NCI-H748 treated with DMSO at 0.1 percent for 48 hours (cell line): ENCODE measurements around the gene JCHAIN.
"Not testable (repeated sequence)": the region's sequence is repeated elsewhere in the genome, so short reads cannot be mapped to it uniquely, and the experiment has no call there.

Experiments used
- DNase-seq: peaks from one replicate; lab custom pipeline; 2025; lab: John Stamatoyannopoulos, UW

The JCHAIN gene

DNA sequence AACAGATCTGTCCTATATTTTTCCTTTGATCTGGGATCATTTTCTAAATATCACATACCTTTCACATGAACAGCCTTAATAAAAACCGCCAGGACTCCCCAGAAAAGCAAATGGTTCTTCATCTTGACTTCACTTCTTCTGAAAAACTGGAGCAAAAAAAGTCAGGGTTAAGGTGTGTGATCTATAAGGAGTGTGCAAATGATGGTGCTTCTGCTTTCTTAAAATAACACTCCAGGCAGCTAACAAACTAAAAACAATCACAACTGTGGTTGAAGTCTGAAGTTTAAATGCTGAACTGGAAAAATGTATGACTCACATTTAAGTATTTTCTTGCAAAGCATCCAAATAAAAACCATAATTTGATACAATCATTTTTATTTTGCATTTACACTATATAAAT is at the start of gene JCHAIN:
TSS of gene JCHAIN (minus strand) at position 140 of the 400 bp plus-strand sequence. CDS start at position 122, 18 bp downstream.
- DNase-seq: no peak

DNA sequence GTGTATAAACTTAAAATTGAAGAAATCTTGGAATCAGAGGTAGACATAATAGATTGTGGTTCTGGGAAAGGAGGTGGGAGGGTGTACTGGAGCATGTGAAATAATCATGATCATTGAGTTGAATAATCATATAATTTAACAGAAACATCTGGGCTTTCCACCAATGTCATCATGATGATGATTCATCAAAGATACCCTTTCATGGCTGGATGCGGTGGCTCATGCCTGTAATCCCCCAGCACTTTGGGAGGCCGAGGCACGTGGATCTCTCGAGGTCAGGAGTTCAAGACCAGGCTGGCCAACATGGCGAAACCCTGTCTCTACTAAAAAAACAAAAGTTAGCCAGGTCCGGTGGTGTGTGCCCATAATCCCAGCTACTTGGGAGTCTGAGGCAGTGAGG is 48.8 kb upstream of the JCHAIN start:
- no peak for DNase-seq

DNA sequence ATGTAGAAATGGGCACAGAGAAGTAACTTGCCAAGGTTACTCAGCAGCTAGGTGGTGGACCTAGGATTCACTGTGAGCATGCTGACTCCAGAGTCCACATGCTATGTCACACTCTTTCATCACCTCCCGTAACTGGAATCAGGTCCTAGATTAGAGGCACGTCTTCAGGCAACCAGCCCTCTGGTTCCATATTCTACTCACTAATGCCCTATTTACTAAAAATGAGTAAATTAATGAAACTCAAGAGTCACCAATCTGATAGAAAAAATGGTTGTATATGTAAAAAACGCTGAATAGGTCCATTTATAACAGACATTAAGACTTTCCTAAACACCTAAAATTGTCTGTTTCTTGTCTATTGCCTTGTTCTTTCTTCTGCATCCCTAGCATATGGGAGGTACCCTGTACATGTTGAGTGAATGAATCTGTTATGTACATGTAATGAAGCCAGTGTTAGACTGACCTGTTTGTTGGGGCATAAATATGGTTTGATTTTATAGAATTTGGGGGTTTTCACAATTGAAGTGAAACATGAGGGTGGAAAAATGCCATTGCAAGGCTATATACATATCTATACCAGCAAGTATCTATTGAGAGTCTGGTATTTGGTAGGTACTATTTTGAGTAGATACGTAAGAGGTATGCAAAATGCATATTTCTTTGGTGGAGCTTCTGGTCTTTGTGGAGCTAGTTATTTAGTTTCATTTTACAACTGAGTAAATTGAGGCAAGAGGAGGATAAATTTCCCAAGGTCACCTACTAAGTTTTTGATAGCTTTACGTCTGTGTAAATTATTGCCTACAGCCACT is 48.0 kb upstream of the JCHAIN start:
- DNase-seq: no peak

DNA sequence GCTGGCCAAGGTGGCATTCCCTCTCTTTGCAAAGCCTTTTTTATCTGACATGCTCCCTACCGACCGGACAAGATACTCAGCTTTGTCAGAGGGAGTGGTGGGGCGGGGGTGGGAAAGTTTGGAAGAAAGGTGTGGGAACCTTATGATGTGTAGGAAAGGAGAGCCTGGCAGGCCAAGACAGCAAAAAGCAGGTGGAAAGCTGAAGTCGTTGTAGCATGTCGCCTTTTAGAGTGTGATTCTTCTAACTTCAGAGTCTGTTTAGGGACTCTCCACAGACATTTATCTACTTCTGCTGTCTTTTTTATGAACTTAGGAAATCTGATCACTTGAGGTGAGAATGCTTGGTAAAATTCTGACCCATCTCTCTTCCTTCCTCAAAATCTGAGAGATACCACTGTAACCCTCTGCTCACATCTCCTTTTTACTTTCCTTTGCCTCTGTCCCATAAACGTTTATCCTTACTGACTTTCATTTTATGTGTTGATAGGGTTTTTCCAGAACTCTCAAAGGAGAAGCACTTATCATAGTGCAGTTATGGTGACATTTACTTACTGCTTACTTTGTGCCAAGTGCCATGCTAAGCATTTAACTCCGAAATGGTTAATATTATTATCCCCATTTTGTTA is 47.3 kb upstream of the JCHAIN start:
- DNase-seq: no peak

DNA sequence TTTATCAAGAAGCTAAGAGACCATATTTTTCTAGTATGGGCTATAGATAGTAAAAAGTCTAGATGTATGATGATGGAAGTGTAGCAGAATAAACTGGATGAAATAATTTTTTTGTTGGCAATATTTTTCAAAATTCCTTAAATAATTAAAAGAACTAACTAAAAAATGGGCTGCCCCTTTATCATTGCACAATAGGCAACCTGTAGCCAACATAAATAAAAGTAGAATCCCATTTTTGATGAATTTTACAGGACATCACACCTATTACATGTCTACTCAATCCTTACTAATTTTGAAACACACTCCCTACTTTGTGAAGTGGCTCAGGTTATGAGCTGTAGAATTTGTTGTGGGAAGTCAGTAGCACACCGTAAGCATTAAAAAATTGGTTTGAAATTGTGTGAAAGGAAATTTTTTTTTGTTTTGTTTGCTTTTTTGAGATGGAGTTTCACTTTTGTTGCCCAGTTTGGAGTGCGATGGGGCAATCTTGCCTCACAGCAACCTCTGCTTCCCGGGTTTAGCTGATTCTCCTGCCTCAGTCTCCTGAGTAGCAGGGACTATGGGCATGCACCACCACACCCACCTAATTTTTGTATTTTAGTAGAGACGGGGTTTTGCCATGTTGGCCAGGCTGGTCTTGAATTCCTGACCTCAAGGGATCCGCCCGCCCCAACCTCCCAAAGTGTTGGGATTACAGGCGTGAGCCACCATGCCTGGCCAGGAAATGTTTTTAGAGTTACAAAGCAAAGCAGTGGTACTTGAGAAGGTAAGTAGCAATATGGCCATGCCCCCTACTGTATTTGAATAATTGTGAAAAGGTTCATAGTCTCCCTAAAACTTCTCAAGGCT is 46.5 kb upstream of the JCHAIN start:
- no peak for DNase-seq

DNA sequence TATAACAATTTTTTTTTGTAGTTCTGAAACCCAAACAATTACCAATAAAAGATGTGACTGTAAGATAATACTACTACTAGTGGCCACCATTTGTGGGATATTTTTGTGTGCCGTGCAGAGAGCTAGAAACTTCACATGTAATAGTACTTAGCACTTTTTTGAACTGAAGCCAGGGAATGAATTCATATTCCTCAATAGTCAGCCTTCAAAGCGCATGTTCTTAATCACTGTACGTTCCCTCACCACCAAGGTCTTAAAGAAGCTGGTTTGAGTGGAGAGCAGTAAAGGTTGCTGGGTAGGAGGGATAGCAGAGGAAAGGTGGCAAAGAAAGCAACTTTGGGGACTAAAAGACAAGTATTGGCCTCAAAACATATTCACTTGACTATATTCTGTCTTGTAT is 45.8 kb upstream of the JCHAIN start:
- DNase-seq: no peak

DNA sequence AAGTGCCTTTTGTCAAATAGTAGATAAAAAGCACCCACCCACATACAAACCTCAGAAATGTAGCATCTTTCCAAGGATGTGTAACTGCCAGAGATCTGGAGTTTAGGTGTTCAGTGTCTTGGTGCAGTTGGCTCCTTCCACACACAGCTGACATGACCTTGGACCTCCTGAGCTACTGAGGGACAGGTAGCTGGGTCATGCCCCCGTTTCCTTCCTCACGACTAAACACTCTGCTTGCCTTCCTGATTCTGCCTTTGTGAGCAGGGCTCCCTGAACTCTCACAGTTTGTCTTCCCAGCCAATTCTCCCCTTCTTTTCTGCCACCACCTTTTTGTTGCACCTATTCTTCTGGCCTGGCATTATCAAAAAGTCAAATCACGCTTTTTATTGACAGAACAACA is 45.3 kb upstream of the JCHAIN start:
- no peak for DNase-seq

DNA sequence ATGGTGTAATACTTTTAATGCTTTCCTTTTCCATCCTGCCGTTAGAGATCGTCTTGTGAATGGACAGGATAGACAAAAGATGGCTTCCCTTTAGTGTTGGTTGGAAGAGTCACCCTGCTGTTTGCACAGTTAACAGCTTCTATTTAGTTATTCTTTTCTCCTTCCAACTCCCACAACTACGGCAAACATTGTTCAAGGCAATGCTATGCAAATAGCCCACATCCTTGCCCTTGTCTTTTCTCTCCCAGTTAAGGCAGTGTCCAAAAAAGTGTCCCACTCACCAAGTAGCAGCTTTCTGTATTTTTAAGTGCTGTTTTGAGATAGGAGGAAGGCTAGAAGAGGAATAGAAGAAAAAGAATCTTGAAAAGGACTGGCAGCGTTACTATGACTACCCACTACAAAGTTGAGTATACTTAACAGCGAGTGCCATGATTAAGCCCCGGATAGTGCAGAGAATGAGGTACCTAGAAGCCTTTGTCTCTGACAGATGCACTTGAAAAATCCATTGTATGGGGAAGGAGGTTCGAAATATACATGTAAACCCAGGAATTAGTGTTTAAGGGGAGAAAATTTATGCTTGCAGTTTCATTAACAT is 43.4 kb upstream of the JCHAIN start:
- peak; percentile 21 for DNase-seq

DNA sequence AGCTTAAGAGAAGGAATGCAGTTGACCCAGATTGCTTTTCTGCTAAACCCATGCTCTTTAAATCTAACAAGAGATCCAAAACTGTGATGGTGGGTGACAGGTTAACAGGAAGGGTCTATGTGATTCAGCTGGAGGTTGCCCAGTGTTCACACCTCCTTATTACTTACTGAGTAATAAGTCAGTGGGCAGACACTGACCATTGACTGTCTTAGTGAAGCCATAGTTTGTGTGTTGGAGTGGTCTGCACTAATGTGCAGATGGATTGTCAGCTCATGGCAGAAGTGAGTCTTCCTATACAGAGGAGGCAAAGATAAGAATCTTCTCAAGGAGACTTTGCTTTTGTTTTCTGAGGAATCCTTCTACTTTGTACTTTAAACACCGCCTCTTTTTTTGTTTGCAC is 40.2 kb upstream of the JCHAIN start:
- DNase-seq: no peak

DNA sequence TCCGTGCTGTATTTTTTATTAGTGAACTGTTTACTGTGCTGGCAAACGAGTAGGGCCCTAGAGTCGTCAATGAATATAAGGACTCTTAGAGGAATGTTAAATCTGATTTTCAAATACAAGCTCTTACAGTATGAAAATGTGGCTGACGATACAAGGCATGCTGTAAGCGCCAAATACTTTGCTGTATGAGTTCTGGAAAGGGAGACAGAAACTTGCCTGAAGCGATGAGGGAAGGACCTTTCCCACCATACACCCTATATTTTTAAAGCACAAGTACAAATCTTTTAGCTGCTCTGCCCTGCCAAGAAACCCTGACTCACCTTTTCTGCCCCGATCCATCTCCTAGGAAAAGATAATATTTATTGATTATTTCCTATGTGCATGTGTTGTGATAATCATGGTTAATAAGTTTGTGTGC is 39.7 kb upstream of the JCHAIN start:
- DNase-seq: no peak

DNA sequence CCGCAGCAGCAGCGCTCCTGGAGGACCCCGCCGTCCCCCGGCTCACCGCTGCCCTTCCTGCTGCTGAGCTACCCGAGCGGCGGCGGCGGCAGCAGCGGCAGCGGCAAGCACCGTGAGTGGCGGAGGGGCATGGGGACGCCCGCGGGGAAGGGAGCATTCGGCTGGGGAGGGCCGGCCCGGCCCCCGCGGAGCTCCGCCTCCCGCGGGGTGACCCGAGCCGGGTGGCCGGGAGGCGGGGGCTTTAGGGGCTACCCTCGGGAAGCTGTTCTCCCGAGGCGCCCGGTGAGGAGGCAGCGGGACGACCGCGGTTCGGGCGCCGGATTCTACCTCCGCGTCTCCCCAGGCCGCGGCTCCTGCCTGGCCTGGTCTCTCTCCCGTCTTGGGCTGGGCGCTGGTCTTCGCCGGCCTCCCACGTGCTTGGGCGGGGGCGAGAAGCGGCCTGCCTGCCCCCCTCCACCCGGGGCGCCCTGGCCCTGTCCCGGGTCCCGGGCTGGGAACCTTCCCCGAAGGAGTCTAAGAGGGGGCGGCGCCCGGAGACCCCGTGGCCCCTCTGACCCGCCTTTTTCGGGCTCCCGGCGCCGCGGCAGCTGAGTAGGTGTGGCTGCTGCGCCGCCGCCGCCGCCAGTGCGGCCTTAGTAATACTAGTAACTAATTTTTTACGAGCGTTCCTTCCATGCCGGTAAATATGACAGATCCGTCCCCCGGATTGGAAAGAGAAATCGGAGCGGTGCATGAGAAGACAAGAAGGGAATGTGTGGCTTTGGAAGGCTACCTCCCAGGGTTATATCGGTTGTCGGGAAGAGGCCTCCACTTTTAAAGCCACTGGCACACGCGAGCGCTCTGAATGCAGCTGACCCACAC is 39.1 kb upstream of the JCHAIN start:
- DNase-seq: peak; percentile 28

DNA sequence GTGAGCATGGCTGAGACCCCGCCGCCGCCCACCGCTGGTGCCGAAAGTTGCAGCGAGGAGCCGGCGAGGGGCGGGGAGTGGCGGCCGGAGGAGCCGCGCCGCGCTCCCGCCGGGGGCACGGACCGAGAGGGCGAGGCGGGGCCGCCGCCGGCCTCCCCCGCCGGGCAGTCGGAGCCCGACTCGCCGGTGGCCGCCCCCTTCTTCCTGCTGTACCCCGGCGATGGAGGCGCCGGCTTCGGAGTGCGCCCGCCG is 38.5 kb upstream of the JCHAIN start:
- DNase-seq: no peak

DNA sequence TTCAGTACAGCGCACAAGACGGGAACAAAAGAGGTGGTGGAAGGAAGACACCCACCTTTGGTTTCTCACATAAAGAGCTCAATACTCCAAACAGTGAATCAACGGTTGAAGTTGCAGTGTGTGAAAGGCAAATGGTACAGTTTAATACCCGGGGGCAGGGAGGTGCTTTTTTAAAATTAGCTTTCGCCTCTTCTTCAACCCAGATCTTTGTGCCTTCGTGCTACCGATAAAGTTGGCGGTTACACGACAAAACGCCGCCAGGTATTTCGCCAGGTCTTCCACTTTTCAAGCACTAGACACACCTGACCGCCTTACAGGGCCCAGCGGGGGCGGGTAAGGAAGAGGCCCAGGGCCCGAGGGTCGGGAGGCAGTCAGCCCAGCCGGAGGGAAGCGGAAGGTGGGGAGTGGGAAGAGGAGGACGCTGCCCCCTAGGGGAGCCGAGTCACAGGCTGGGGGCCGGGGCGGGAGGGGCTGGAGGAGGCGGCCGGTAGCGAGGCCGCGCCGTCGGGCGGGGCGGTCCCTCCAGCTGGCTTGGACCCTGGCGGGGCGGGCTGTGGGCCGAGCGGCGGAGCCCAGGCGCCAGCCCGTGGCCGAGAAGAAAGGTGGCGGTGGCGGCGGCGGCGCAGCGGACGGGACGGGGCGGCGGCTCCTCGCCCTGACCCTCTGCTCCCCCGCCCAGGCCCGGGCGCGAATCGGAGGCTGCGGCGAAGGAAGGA is 38.1 kb upstream of the JCHAIN start:
- DNase-seq: peak; percentile 45

DNA sequence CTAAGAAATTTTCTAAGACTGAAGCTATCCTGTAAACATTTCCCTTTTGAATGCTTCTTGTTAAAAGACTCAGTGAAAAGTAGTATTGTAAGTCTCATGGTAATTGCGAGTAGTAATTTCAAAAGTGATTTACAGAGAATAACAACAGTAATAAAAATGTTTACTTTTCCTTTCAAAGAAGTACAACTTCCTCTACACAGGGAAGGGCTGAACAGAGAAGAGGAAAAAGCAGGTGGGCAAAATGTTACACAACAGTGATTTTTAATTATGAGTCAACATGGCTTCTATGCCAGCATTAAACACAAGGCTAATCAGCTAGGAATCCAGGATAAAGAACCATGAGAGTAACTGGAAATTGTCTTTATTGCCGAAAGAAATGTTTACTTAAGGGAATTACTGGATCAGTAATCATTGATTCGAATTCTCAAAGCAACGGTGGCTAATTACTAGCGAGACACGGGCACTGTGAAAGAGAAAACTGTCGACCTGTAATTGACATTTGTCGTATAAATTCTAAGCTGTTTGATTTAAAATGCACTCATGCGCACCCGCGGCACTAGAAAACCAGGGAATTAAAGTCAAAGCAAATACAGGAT is 37.4 kb upstream of the JCHAIN start:
- peak; percentile 89 for DNase-seq

DNA sequence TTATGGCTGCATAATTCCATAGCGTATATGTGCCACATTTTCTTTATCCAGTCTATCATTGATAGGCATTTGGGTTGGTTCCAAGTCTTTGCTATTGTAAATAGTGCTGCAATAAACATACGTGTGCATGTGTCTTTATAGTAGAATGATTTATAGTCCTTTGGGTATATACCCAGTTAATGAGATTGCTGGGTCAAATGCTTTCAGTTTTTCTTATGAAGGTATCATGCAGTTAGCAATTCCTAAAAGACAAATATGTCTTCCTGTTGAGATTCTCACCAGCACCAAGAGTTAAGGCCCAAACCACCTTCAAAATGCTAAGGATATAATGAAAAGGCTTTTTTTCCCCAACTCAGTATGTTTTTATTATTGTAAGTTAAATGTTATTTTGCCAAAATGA is 36.3 kb upstream of the JCHAIN start:
- DNase-seq: not testable (repeated sequence)

DNA sequence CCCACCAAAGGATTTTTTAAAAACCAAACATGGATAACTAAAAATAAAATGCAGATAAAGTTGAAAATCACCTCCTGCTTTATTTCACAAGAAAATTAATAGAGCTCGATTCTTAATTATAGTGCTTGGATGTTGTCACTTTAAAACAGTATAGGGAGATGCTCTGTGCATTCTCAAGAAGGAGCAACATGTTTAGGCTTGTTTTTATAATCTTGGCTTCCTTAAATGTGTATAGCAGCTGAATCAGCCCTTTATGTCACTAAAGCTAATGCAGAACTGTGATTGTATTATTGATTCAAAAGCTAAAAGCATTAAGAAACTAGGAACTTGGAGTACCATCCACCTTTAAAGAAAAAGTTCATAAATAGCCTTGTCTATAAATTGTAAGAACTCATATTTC is 35.0 kb upstream of the JCHAIN start:
- no peak for DNase-seq

DNA sequence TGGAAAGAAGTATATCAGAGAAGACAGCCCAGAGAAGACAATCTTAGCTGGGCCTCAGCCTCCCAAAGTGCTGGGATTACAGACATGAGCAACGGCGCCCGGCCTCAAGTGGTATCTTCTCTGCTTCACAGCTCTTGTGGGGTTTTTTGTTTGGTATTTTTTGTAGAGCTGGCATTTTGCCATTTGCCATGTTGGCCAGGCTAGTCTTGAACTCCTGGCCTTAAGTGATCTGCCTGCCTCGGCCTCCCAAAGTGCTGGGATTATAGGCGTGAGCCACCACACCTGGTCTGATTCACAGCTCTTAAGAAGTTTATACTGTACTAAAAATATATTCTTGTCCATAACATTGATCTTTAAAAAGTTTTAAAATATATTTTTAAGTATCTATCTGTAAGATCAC is 34.4 kb upstream of the JCHAIN start:
- no peak for DNase-seq

DNA sequence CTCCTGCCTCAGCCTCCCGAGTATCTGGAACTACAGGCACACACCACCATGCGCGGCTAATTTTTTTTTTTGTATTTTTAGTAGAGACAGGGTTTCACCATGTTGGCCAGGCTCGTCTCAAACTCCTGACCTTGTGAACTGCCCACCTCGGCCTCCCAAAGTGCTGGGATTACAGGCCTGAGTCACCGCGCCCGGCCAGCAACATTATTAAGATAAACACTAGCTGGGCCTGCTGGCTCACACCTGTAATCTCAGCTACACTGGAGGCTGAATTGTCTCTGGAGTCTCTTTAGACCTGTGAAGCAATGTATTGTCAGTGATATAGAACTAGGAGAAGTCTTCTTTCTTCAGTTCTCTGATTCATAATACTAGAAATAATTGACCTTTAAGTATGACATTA is 32.1 kb upstream of the JCHAIN start:
- not testable (repeated sequence) for DNase-seq

DNA sequence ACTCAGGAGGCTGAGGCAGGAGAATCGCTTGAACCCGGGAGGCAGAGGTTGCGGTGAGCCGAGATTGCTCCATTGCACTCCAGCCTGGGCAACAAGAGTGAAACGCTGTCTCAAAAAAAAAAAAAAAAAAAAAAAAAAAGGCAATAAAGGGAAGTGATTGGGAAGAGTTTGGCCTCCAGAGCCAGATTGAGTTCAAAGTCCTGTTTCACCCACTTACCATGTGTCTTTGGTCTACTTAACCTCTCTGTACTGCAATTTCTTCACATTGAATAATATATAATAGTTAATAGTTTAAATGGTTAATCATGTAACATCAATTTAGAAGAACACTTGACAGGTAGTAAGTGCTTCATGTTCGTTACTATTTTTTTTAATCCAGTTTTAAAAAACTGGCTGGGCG is 28.3 kb upstream of the JCHAIN start:
- not testable (repeated sequence) for DNase-seq

DNA sequence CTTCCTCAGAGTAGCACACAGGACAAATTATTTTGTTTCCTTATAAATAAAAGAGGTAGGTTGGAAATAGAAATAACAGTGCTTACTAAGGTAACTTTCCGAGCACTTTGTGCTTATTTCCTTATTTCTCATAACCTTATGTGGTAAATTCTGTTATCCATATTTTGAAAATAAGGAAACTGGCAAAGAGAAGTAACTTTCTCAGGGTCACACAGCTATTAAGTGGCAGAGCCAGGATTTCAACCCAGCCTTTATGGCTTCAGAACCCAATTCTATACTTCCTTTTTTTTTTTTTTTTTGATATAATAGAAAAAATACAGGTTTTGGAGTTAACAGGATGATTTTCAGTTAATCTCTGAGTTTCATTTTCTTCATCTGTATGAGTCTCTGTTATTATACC is 25.4 kb upstream of the JCHAIN start:
- DNase-seq: no peak

DNA sequence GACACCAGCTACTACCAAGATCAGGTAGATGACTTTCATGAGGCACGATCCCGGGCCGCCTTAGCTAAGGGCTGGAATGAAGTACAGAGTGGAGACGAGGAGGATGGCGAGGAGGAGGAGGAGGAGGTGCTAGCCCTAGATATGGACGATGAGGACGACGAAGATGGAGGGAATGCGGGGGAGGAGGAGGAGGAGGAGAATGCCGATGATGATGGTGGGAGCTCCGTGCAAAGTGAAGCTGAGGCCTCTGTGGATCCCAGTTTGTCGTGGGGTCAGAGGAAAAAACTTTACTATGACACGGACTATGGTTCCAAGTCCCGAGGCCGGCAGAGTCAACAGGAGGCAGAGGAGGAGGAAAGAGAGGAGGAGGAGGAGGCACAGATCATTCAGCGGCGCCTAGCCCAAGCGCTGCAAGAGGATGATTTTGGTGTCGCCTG is 22.5 kb upstream of the JCHAIN start:
- DNase-seq: no peak
